HG03025 (cell line): Measurements from ENCODE around the gene ZNF540.
A peak's percentile ranks its signal among the peaks of the same experiment; 100 is the strongest.
"Not testable (repeated sequence)": the region's sequence is repeated elsewhere in the genome, so short reads cannot be mapped to it uniquely, and the experiment has no call there.

Experiments
- ATAC-seq: cut with Tn5 transposase; IDR thresholded peaks from one replicate; pipeline ENCODE4 v1.9.1; 2021; ENCODE audit warnings: mild to moderate bottlenecking, moderate library complexity; ENCODE audit not compliant: unreplicated experiment, low FRiP score

The ZNF540 gene

DNA sequence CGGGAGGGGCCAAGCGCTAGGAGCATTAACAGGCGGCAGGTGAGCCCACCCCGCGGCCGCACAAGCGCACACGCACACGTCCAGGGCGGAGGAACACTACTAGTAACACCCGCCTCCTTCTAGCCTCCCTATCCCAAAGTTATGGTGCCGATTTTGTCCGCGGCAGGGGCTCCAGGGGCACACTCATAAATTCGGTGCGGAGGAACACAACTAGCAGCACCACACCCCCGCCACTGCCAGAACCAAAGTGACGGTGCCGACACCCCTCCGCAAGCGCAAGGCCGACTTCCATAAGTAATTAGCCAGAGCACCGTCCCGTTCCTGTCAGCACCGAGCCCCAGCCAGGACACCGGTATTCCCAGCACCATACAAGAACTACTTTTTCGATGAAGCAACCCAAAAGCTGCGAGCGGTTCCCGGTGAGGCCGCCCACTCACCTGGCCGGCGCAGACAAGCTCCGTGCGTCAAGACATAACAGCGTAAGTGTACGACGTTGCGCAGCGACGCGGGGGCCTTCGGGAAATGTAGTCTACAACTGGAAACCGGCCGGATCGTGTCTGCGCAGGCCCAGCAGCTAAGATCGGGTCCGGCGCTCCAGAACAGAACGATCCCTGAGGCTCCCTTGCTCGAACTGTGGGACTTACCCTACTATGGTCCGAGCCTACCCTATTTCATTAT, at the start of gene ZNF540, which contains the start of gene ZNF571:
Gene ZNF540, plus strand, starts transcription at position 573 of the 678 bp plus-strand sequence. CDS start 3,572 bp downstream, outside the sequence.
Gene ZNF571, minus strand, starts transcription at position 489 of the 678 bp plus-strand sequence. CDS start 8,116 bp downstream, outside the sequence.
- ATAC-seq: peak; percentile 95

DNA sequence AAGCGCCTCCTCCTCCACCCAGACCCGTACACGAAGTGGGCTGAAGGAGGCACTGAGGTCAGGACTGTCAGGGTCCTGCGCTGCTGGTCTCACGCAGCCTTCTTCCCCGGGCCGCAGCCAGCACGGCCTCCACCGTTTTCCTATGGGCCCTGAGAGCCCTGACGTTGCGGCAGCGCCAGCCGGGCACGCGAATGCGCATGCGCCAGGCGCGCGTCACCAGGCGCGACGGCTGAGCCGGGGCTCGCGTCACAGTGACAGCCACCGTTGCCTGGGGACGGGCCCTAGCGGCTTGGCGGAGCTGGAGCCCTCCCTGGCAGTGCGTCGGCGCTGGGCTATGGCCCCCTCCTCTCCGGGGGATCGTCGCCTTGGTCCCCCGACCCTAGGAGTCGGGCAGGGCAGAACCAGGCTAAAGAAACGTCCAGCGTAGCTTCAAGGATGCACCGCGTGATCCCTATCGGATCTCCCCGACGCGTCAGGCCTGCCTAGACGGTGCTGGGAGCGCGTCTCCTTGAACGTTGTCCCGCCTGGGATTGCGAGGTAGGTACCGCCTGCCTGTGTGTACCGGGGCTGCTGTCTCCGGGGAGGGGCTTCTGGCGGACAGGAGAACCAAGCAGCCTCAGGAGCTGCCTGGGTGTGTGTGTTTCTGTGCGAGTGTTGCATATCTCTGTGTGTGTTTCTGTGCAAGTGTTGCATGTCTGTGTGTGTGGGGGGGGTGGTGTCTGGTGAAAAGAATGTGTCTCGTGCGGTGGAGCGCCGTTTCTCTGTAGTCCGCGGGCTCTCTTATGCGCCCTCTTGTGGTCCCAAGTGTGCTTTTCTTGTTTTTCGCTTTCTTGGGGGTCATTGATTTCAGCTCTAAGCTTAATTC, 43.3 kb upstream of the ZNF540 start:
- ATAC-seq: no peak

DNA sequence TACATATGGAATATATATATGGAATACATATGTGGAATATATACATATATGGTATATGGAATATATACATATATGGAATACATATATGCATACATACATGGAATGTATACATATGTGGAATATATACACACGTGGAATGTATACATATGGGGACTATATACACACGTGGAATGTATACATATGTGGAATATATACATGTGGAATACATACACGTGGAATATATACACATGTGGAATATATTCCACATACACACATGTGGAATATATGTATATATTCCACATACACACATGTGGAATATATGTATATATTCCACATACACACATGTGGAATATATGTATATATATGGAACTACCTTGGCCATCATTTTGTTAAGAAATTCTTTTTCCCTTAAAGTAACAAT, 31.2 kb upstream of the ZNF540 start:
- no peak for ATAC-seq

- ATAC-seq: no peak
These were observed 29.9 kb upstream of the ZNF540 start for GRCh38 chr19:37564624-37565369.

- no peak for ATAC-seq
These were observed 29.4 kb upstream of the ZNF540 start for GRCh38 chr19:37565370-37565669.

- ATAC-seq: no peak
These were observed 22.5 kb upstream of the ZNF540 start for GRCh38 chr19:37572203-37572602.

DNA sequence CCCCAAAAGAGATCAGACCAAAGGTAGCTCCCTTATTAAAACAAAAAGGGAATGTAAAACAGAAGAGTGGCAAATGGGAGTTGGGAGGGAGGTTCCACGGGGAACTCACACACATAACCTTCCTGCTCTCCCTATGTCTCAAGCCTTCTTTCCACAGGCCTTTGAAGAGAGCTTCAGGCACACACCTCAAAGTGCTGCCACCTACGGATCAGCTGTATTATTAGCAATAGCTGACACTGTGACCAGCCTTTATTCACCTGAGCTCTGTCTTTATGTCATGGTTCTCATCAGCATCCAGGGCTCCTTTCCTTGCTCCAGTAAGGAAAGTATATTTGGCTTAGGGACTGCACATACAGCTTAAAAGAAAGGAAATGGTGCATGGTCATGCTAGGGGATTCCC, 11.3 kb upstream of the ZNF540 start:
- ATAC-seq: no peak

DNA sequence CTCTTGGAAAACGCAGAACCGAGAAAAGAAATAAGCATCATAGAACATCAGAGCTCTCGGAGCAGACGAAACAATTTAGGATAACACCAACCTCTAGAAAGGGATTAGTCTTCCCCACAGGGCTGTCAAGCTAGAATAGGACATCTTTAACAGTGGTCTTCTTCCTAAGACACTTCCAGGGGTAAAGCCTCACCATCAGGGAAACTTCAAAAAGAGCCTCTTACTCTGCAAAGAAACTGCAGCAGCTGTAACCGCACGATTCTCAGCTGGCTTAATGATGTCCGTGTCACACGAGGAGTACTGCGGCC, 726 bp upstream of the ZNF540 start:
- no peak for ATAC-seq

GRCh38 chr19:37594982-37595382, 306 bp downstream of the ZNF540 start:
- no peak for ATAC-seq

DNA sequence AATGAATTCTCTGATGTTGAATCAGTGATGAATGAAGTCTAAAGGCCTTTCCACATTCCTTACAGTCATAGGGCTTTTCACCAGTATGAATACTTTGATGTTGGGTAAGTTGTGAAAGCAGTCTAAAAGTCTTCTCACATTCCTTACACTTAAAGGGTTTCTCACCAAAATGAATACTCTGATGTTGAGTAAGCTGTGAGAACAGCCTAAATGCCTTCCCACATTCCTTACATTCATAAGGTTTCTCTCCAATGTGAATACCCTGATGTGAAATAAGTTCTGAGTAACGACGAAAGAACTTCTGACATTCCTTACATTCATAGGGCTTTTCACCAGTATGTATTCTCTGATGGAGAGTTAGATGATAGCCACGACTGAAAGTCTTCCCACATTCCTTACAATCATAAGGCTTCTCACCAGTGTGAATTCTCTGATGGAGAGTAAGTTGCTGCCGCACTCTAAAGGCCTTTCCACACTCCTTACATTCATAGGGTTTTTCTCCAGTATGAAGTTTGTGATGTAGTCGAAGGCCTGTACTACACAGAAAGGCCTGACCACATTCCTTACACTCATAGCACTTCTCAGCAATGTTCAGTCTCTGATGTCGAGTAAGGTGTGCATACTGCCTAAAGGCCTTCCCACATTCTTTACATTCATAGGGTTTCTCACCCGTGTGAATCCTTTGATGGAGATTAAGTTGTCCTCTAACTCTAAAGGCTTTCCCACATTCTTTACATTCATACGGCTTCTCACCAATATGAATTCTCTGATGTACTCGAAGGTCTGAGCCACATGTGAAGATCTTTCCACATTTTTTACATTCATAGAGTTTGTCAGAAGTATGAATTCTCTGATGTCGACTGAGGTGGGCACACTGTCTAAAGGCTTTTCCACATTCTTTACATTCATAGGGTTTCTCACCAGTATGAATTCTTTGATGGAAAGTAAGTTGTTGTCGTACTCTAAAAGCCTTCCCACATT, 40.7 kb downstream of the ZNF540 start:
- no peak for ATAC-seq

GRCh38 chr19:37654118-37654517, 59.4 kb downstream of the ZNF540 start:
- no peak for ATAC-seq

DNA sequence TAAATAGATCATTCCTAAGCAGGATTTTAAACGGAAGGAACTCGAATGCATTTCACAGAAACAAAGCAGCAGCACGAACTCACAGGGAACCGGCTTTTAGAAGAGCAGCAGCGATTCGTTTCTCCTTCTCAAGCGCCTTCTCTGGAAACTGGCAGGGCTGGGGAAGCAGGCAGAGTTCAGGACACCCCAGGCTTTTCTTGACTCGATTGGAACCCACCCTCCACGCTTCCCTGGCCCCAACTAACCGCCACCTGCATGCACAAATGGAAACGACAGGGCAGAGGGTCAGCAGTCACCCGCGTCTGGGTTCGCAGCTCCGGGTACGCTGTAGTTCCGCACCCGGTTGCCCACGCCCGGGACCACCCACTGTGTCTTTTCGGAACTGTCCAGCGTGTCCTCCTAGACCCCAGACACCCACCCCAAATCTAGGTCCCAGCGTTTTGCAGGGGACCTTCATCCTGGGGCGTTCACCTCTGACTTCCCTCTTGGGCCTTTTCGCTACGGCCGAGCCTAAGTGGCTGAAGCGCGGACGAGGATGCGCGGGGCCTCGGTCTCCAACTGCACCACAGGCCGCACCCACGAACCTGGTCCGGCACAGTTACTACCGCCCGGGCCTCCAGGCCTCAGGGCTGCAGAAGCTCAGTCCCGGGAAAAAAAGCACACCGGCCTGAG, 60.1 kb downstream of the ZNF540 start:
- peak; percentile 44 for ATAC-seq

GRCh38 chr19:37655301-37655688, 60.6 kb downstream of the ZNF540 start, which contains the start of gene ZFP30:
TSS of gene ZFP30 (minus strand) at chr19:37655465. CDS start at chr19:37647822, 7,643 bp downstream.
- ATAC-seq: peak; percentile 75

- peak; percentile 65 for ATAC-seq
These were observed 61.2 kb downstream of the ZNF540 start for GRCh38 chr19:37655689-37656371.

DNA sequence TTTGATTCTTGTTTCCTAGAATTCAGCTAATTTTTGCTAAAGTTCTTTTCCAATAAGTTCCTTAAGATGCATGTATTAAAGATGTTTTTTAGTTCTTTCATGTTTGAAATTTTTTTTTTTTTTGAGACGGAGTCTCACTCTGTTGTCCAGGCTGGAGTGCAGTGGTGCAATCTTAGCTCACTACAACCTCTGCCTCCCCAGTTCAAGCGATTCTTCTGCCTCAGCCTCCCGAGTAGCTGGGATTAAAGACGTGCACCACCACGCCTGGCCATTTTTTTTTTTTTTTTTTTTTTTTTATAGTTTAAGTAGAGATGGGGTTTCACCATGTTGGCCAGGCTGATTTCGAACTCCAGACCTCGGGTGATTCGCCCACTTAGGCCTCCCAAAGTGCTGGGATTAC, 62.5 kb downstream of the ZNF540 start:
- ATAC-seq: not testable (repeated sequence)
